HG02885 (cell line): ENCODE data around the gene RTF2.

Experiments used
- ATAC-seq: cut with Tn5 transposase; IDR thresholded peaks from one replicate; pipeline ENCODE4 v1.9.1; 2021; ENCODE audit warnings: mild to moderate bottlenecking; ENCODE audit not compliant: unreplicated experiment, poor library complexity

The RTF2 gene, protein sequence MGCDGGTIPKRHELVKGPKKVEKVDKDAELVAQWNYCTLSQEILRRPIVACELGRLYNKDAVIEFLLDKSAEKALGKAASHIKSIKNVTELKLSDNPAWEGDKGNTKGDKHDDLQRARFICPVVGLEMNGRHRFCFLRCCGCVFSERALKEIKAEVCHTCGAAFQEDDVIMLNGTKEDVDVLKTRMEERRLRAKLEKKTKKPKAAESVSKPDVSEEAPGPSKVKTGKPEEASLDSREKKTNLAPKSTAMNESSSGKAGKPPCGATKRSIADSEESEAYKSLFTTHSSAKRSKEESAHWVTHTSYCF

DNA sequence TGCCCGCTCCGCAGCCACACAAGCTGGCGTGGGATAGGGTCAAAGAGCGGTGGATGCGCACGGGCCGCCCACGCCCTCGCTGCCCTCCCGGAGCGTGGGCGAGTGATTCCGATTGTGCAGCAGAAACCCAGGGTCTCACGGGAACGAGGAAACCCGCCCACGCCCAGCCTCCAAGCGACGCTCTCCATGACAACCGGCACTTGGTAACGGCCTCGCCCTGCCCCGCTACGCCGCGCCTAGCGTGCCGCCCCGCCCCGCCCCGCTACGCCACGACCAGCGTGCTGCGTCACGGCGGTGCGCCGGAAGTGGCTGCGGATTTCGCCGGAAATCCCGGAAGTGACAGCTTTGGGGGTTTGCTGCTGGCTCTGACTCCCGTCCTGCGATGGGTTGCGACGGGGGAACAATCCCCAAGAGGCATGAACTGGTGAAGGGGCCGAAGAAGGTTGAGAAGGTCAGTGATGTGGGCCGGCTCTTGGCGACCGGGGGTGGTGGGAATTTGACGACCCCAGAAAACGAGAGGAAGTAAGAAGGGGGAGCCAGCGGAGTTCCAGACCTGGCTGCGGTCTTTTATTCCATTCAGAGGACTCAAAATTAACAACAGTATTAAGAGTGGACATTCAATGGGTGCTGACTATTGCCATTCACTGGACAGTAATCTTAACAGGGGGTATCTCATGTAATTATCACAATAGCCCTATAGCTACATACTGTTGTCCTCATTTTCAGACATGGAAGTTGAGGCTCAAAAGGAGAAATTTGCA is at the start of gene RTF2:
TSS of gene RTF2 (plus strand) at position 312 of the 761 bp plus-strand sequence. CDS start at position 383, 71 bp downstream.
- ATAC-seq = peak; percentile 98

DNA sequence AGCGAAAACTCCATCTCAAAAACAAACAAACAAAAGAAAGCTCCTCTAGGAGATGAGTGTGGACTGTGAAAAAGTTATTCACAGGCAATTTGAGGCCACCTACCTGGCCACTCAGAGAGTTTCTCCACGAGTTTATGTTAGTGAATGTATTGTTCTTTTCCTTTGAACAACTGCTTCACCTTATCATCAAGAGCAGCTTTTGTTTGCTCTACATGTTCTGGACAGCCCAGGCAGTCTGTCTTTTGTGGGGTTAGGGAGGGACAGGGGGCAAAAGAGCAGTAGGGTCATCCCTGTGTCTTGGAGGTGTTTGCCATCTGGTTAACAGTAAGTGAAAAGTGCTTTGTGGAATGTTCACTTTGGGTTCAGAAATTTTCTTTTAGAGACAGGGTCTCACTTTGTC is 48.4 kb upstream of the RTF2 start:
- ATAC-seq = no peak

DNA sequence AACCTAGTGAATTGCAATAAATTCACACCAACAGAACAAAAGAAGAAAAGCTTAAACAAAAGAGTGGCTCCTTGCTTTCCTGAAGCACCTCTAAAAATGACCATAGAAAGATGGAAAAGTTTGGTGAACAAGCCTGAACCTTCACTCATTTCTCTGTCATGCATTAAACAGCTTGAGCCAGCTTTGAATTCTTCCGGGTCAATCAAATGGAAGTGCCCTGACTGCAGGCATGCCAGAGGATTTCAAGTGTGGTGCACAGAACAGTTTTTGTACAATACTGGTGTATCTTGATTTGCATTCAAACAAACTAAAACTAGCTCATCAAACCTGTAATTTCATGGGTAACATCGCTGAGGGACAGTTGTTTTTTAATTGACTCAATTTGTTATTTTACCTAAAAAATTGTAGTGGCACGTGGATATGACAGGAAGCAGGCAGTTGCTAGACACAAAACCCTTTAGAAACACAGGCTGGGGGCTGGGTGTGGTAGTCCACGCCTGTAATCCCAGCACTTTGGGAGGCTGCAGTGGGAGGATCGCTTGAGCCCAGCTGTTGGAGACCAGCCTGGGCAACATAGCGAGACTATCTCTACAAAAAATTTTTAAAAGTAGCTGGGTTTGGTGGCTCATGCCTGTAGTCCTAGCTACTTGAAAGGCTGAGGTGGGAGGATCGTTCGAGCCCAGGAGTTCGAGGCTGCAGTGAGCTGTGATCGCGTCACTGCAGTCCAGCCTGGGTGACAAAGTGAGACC is 47.3 kb upstream of the RTF2 start:
- ATAC-seq = no peak

DNA sequence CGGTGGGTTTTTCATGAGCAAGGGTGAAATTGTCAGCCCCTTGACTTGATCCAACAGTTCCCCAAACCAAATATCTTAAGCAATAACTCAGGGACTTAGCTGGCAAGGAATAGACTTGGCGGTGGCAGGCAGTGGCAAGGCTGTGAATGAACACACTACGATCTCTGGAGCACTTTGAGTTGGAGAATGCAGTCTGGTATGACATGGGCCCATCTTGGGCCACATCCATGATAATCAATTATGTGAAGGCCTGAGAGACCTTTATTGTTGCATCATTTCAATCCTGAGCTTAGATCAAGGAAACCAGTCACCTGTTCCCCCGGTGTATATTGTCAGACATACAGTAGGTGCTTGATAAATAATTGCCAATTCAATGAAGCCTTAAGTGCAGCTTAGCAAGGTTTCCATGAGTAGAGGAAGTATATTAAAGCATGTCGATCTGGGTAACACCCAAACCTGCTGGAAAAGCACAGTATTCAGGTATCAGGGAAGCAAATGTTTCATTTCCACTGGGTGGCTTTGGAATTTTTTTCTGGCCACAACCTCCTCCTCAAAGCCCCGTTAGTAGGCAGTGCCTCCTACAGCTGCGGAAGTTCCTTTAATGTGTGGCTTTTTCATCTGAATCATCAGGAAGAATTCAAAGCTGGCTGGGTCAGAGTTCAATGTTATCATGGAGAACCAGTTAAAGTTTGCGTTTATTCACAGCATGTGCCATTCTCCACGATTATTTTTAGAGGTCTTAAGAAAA is 46.2 kb upstream of the RTF2 start:
- ATAC-seq = no peak

DNA sequence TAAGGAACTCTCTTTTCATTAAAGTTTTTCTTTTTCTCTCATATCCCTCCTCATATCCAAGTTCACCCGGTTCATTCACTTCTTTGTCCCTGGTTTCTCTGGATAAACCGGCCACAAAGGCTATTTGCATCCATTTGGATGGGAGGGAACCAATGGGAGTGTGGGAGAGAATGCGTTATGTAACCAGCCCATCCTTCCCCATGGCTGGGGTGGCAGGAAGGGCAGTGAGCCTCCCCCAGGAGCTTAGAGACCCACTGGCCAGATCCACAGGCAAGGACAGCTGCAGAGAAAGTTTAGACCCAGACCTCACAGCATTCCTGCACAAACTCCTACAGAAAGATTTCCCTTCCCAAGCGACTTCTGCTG is 45.6 kb upstream of the RTF2 start:
- no peak for ATAC-seq

DNA sequence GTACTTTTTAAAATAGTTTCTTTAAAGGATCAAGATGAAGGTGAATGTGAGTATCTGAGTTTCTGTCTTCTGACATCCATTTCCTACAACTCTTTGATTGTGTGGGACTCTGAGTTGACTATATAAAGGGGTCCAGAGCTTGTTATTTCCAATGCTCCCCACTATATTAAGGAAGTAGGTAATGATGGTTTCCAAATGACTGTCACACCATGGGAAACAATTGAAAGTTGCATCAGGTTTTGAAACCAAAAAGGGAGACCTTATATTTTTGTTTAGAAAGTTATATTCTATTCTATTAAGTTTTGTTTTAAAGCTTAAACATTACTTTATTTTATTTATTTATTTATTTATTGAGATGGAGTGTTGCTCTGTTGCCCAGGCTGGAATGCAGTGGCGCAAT is 45.2 kb upstream of the RTF2 start:
- ATAC-seq = no peak

DNA sequence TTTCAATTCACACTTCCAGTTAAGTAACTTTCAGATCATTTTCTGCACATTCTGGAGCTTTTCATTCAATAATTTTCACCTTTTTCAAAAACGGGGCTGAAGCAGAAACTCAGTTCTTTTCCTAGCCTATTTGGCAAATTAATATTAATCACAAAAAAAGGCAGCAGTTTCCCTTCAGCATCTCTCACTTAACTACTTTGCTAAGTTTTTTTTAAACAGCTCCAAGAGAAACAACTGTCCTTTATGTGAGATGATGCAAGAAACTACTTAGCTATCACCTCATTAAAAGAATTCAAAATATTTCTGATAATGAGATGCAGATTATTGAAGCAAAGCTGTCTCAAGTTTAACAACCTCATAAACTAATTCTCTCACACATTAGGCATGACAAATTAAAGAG is 44.5 kb upstream of the RTF2 start:
- ATAC-seq = no peak

DNA sequence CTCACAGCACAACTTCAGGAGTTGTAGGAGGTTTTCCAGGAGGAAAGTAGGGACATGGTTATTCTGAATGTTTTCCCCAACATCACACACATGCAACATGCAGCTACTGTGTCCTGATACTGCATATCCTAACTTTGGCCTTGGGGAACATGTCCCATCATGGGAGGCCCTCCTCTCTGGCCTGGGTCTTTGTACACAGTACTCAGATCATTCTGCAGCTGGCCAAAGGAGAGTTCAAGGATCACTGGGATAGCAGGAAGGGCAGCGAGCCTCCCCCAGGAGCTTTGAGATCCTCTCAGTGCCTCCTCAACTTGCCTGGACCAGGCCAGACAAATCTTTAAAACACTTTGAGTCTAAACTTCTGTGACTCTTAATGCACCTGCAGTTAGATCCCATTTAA is 43.5 kb upstream of the RTF2 start:
- ATAC-seq = no peak

DNA sequence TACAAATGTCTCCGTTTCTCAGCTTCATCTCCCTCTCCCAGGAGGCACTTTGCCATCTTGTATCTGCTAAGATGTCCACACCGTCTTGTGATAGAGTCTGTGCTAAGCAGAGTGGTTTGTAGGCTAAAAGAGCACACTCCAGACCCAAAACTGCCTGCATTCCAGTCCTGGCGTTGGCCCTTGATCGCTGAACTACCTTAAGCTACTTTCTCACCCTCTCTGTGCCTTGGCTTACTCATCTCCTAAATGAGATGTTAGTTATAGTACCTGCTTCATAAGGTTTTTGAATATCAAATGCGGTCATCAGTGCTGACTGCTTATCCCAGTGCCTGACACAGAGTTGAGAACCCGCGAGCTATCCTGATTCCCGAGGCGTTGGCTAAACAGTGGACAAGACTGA is 42.4 kb upstream of the RTF2 start:
- no peak for ATAC-seq

DNA sequence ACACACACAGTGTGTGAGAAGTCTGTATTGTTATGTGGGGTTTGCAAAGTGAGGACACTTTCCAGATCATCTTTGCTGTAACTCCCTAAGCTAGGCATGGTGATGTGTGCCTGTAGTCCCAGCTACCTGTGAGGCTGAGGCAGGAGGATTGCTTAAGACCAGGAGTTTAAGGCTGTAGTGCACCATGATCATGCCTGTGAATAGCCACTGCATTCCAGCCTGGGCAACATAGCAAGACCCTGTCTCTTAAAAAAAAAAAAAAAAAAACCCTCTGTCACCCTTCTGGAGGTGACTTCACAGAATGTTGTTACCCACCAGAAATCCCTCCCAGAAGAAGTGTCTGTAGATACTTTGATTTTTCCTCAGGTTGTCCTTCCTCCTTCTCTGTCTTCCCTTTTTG is 41.5 kb upstream of the RTF2 start:
- ATAC-seq = no peak

DNA sequence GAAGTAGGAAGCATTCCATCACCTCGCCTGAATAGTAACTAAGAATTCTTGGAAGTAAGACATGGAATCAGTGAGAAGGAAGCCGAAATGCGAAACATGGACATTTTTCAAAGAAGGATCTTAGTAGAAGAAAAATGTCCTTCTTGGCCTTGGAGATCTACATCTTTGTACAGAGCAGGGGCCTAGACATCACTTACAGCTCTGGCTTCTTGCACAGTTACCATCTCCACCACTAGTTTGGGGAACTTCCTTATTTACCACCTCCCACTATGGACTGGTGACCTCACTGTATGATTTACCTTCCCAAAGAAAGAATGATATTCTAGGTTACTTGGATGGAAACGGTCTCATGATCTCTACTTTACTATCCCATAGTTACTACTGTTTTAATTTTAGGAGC is 40.6 kb upstream of the RTF2 start:
- no peak for ATAC-seq

DNA sequence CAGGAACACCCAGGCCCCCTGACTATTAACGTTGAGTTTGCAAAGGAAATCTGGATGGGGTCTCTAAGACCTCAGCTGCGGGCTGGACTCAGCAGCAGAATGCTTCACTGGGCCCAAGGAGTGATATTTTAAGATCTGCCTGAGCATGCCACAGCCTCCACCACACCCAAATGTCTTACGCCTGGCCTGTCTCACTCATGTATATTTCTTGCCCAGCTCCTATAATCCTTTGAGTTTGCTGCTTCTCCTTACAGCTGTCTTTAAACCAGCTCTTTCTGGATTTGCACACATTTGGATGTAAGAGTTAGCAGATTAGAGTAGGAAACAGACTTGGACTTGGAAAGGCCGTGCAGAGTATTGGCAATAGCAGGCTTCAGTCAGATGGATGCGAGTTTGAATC is 40.0 kb upstream of the RTF2 start:
- ATAC-seq = no peak

DNA sequence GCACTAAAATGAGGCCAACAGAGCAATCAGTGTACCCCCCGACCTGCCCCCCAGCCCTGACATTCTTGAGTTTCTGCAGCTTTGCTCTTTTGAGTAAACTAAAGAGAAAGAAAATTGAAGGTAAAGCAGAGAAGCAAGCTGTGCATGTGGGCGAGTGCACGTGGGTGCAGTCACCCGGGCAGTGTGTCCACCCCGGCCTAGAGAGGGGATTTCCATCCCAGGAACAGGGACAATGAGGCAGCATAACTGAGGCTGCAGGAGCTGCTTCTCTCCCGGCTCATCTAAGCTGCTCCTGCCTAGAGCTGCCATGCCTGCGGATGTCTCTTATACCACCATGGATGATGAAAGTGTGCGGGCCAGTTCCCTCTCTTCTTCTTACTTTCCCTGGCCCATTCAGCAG is 39.5 kb upstream of the RTF2 start:
- no peak for ATAC-seq

DNA sequence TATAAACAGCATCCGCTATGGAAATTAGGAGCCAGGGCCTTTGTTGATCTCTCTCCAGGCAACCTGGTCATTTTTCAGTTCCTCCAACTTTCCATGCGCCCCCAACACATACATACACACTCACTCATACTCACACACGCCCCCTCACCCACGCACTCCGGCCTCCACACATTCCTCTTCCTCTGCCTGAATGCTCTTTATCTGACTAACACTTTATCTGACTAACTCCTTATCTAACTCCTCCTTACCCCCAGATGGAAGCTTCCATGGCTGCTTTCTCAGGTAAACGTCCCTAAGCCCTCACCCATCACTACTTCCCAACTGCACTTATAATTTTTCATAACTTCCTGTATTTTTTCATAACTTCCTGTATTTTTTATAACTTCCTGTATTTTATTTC is 38.9 kb upstream of the RTF2 start:
- no peak for ATAC-seq

DNA sequence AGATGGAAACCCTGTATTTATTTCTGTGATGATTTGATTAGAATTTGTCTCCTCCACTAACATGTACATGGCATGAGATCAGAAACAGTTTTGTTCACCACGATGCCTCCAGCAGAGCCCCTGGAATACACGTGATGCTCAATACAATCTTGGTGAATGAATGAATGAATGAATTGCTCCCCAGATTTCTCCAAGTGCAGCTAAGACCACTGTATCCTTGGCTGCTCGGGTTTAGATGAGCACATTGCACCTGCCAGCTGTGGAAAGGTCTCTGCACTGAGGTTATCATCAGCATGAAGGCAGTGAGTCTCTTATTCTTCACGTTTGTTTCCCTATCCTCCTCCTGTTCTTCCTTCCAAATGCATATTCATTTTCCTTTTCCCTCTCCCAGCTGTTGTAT is 38.5 kb upstream of the RTF2 start:
- ATAC-seq = no peak

DNA sequence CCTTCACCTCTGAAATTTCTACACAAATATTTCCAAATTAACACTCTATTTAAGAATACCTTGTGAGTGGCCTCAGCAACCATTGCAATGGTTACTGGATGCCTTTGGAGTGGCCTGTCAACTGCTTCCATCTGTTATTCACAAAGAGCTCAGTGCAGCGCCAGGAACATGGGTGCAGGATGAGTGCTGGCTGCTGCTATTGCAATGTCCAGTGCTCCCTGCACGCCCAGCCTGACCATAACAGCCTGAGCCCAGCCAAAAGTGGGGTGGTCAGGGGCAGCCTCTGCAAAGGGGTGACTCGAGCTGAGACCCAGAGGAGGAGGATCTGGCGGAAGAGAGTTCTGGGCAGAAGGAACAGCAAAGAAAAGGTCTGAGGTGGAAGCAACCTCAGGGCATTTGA is 38.0 kb upstream of the RTF2 start:
- no peak for ATAC-seq

DNA sequence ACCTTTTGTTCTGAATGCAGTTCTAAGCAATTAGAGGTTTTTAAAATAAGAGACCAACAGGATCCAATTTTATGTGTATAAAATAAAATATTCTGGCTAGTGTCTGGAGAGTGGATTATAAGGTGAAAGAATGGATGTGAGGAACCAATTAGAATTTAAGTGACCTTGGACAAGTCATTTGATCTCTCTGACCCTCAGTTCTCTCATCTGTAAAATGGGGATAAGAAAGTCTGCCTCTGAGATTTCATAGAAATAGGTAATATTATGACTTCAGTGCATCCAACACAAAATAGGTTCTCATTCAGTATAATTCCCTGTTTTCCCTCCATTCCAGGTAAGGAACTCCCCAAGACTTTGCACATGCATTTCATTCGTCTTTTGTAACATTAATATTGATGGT is 37.5 kb upstream of the RTF2 start:
- no peak for ATAC-seq

DNA sequence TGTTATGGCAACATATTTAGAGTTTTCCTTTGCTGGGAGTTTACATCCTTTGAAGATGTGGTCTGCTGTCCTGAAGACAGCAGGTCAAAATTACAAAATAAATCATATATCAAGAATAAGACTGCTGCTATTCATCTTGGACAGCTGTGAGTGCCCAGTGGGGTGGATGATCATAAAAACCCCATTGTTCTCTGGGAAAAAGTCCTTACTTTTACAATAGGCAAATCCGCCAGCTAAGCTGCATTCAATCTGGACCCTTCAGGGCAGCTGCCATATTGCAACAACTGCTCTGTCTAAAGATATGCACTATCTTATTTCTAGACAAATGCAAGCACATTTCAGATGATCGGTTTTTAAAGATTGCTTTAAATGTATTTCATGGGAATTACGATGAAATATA is 37.0 kb upstream of the RTF2 start:
- no peak for ATAC-seq

DNA sequence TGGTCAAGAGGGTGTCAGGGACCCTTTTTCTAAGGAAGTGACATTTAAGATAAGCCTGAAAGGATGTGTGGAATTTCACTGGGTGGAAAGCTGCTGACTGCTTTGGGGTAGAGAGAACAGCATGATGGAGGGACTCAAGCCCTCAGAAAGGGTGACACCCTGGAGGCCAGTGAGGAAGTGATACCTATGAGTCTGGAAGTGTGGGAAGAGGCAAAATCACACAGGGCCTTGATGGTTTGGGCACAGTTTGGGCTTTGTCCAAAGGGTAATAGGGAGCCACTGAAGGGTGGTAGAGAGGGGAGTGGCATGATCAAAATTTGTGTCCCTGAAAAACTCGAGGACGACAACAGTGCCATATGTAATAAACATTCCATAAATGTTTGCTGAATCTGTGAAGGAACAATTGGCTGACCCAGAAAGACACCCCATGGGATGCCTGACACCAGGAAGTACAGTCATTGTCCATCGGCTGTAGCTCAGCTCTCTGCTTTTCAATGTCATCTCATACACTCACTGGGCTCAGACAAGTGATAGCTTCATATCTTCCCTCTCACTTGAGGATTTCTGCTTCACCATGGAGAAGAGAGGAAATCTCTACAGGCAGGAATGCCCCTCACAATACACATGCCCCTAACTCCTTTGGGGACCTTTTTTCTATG is 35.1 kb upstream of the RTF2 start:
- ATAC-seq = no peak

DNA sequence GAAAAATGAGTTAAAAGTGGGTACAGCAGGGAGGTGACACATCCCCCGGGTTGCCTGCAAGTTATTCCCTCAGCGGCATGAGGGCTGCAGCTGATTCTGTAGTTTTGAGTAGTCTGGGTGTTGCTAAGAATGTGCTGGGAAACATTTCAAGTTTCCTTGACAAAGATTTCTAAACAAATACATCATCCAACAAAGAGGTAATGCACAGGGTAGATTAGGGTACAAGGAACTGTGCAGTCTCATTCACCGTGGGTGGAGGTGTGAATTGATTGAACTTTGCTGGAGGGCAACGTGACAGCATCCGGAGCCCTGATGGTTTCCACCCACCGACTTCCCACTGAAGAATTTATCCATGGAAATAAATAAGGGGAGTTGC is 34.6 kb upstream of the RTF2 start:
- ATAC-seq = no peak
